IPS DF 19.7 (cell line): Measurements from ENCODE around the gene AMBRA1.
"Not testable (repeated sequence)": the region's sequence is repeated elsewhere in the genome, so short reads cannot be mapped to it uniquely, and the experiment has no call there.

Source experiments
- DNase-seq: peaks from one replicate; pipeline ENCODE4 v3.0.0-alpha.2; 2013; ENCODE audit warnings: low read depth, low spot score

The AMBRA1 gene

GRCh38 chr11:46383404-46383758 is 210.4 kb downstream of the AMBRA1 start:
- DNase-seq: no peak

- no peak for DNase-seq
These were observed 211.0 kb downstream of the AMBRA1 start for GRCh38 chr11:46382646-46383403.

DNA sequence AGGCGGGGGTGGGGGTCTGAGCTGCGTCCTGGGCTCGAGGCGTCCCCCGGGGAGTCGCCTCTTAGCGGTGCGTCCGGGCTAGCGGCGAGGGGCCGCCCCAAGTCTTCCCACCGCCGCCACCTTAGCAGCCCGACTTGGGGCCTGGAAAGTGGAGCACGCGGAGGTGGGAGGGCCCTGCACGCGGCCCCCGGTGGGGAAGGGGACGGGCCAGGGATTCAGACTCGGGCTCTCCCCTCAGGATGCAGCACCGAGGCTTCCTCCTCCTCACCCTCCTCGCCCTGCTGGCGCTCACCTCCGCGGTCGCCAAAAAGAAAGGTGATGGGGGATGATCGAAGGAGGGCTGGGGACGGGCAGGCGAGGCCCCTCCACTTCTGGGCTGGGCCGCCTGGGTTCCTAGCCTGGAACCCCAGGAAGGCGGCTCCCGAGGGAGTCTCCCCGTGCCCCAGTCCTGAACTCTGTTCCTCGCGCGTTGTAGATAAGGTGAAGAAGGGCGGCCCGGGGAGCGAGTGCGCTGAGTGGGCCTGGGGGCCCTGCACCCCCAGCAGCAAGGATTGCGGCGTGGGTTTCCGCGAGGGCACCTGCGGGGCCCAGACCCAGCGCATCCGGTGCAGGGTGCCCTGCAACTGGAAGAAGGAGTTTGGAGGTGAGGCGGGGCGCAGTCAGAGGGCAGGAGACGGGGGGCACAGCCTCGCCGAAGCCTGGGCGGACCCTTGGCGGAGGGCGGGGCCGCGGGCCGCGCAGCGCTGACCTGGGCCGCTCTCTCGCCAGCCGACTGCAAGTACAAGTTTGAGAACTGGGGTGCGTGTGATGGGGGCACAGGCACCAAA is 211.8 kb downstream of the AMBRA1 start:
- no peak for DNase-seq

DNA sequence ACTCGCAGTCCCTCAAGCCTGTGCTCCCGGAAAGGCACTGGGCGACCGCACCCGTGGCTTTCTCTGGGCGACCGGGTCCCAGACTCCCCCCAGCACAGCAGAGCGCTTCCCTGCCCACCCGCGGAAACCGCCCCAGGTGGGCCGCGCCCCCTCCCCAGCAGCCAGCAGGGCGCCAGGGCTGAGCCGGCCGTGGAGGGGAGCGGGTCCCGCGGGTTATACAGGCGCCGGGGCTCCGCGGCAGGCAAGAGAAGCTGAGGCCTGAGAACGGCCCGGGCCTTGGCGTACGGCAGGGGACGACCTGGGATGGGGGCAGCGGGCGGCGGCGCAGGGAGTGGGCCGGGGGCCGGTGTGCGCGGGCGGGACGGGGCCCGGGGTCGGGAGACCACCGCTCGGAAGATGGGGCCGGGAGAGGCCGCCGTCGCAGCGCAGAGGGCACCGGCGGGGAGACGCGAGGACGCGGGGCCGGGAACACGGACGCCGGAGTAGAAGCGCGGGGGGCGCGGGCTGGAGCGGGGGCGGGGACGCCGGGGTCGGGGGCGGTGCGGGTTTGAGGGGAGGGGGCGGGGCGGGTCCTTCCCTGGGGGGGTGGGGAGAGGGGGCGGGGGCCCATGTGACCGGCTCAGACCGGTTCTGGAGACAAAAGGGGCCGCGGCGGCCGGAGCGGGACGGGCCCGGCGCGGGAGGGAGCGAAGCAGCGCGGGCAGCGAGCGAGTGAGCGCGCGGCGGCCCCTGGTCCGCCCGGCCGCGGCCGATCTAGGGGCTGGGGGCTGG is 212.6 kb downstream of the AMBRA1 start, which contains the start of gene MDK:
TSS of gene MDK (plus strand) at position 622 of the 771 bp plus-strand sequence. CDS start 389 bp downstream, outside the sequence.
- DNase-seq: no peak

DNA sequence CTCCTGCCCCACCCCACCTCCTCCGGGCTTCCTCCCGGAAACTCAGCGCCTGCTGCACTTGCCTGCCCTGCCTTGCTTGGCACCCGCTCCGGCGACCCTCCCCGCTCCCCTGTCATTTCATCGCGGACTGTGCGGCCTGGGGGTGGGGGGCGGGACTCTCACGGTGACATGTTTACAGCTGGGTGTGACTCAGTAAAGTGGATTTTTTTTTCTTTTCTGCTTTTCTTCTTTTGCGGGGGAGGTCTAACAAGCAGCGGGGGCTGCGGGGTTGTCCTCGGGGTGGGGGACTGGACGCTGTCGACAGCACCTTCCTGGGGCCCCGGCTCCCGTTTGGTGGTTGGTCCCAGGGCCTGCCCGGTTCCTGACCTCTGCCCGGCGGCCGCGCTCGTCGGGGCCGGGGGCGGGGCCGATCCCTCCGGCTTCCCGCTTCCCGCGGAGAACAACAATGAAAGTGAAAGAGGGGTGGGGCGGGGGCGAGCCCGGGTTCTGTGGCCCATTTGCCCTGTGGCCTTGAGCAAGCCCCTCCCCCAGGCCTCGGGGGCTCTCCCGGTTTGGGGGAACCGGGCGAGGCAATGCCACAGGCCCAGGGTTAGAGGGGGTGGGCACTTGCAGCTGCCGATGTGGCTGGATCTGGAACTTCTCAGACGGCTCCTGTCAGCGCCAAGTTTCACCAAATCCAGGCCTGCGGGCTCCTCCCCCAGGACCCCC is 213.3 kb downstream of the AMBRA1 start:
- DNase-seq: no peak

- not testable (repeated sequence) for DNase-seq
These were observed 214.1 kb downstream of the AMBRA1 start for GRCh38 chr11:46379482-46380293.

GRCh38 chr11:46378811-46379481 is 214.9 kb downstream of the AMBRA1 start:
- DNase-seq: no peak

GRCh38 chr11:46378296-46378695 is 215.5 kb downstream of the AMBRA1 start:
- no peak for DNase-seq

GRCh38 chr11:46377831-46378230 is 216.0 kb downstream of the AMBRA1 start:
- DNase-seq: no peak

DNA sequence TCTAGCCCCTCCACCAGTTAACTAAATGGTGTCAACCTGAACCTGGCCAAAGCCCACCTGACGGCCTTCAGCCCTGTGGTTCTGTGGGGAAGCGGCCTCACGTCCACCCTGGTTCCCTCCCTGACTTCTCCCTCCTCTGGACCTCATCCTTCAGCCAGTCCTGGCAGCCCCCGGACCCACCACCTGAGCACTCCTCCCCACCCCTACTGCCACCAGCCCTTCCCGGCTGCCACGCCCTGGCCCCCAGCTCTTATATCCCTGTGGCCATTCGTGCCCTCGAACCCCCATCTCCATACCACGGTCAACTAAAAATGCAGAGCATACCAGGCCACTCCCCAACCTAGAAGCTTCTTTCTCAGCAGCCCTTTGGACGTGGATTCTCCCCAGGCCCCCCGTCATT is 216.5 kb downstream of the AMBRA1 start:
- no peak for DNase-seq

- no peak for DNase-seq
These were observed 217.4 kb downstream of the AMBRA1 start for GRCh38 chr11:46376258-46377050.

GRCh38 chr11:46375392-46376101 is 218.3 kb downstream of the AMBRA1 start:
- no peak for DNase-seq

DNA sequence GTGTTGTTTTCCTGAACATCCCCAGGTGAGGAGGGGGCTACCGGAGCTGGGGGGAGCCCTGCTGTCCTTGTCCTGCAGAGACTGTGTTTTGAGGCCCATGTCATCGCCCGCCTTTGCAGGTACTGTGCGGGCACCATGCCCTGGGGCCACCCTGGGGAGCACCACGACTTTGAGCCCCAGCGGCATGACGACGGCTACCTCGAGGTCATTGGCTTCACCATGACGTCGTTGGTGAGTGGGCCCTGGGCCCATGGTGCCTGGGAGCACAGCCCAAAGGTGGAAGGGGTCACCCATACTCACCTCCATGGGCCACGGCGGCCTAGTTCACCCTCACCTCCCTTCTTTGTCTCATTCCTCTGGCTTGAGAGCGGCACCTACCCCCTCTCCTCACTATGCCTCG is 219.0 kb downstream of the AMBRA1 start:
- DNase-seq: no peak

GRCh38 chr11:46373787-46374740 is 219.8 kb downstream of the AMBRA1 start:
- DNase-seq: no peak

DNA sequence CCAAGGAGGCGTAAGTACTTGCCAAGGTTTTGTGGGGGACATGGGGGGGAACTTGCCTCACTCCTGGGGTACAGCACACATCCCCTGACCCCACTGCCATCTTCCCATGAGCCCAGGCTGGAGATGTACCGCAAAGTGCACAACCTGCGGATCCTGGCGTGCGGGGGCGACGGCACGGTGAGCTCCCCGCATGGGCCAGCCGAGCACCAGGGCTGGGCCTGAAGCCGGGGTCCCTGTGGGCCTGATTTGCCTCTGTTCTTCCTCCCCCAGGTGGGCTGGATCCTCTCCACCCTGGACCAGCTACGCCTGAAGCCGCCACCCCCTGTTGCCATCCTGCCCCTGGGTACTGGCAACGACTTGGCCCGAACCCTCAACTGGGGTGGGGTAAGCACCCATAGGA is 221.3 kb downstream of the AMBRA1 start:
- not testable (repeated sequence) for DNase-seq

- DNase-seq: no peak
These were observed 221.7 kb downstream of the AMBRA1 start for GRCh38 chr11:46372086-46372485.

DNA sequence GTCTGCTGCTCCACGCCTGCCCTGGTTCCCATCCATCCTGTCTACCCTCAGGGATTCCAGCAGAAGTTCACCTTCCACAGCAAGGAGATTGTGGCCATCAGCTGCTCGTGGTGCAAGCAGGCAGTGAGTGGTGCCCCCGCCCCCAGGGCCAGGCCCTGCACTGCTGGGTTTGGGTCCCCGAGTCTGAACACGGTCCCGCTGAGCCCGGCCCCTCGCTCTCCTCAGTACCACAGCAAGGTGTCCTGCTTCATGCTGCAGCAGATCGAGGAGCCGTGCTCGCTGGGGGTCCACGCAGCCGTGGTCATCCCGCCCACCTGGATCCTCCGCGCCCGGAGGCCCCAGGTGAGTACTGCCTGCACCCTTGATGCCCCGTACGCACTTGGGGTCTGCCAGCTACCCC is 222.6 kb downstream of the AMBRA1 start:
- DNase-seq: not testable (repeated sequence)
